RWPE1 (cell line): ENCODE results near the gene PWWP2B.

Experiments
- CTCF ChIA-PET: fragments of 350-600 bp; sonication (Branson Sonifier 250); formaldehyde crosslinking; extraction: SDS; loops from one replicate; lab custom pipeline; 2021; lab: Yijun Ruan, JAX
- POLR2A ChIA-PET: fragments of 400-600 bp; formaldehyde crosslinking; extraction: SDS; loops from one replicate; lab custom pipeline; 2020; ENCODE audit warnings: antibody characterized with exemption; ENCODE audit not compliant: low non-redundant PET; lab: Yijun Ruan, JAX
- DNase-seq: peaks from one replicate; pipeline ENCODE4 v3.0.0; 2012; ENCODE audit warnings: low spot score
- H3K27ac ChIP-seq: fragments of 450-650 bp; 2 replicates; pipeline ENCODE4 v1.5.1; 2017
- TF ChIP-seq, protein P1 (sequence below): fragments of 450-650 bp; conservative IDR thresholded peaks from 2 replicates; pipeline ENCODE4 v1.5.1; 2017; ENCODE audit warnings: low read depth, mild to moderate bottlenecking

The PWWP2B gene

DNA sequence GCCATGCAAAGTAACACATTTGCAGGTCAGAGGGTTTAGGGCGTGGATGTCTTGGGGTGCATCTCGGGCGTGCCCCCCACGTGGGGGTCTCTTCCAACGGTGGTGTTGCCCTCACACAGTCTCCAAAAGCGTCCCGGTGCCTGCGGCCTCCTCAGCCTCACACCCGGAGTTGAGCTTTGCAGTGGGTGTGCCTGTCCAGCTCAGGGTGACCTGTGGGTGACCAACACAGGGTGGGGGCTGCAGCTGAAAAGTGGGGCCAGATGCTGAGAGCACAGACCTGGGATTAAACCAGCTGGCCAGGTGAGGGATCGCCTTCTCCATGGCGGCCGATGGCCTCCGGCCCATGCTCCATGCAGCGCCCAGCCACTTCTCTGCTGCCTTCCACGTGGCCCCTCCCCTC is 63.1 kb downstream of the PWWP2B start:
- CTCF ChIA-PET = interaction anchor here (0.6 to 2.4 kb wide), 5 partner anchors 69 to 176 kb away, joined by 3 to 13 read pairs (median 5); no protein-coding TSS in a partner anchor
- DNase-seq = no peak
- no peak overlapping the region for H3K27ac ChIP-seq
- POLR2A ChIA-PET = no interaction called here
- TF ChIP-seq, protein P1, sequence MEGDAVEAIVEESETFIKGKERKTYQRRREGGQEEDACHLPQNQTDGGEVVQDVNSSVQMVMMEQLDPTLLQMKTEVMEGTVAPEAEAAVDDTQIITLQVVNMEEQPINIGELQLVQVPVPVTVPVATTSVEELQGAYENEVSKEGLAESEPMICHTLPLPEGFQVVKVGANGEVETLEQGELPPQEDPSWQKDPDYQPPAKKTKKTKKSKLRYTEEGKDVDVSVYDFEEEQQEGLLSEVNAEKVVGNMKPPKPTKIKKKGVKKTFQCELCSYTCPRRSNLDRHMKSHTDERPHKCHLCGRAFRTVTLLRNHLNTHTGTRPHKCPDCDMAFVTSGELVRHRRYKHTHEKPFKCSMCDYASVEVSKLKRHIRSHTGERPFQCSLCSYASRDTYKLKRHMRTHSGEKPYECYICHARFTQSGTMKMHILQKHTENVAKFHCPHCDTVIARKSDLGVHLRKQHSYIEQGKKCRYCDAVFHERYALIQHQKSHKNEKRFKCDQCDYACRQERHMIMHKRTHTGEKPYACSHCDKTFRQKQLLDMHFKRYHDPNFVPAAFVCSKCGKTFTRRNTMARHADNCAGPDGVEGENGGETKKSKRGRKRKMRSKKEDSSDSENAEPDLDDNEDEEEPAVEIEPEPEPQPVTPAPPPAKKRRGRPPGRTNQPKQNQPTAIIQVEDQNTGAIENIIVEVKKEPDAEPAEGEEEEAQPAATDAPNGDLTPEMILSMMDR = no peak

DNA sequence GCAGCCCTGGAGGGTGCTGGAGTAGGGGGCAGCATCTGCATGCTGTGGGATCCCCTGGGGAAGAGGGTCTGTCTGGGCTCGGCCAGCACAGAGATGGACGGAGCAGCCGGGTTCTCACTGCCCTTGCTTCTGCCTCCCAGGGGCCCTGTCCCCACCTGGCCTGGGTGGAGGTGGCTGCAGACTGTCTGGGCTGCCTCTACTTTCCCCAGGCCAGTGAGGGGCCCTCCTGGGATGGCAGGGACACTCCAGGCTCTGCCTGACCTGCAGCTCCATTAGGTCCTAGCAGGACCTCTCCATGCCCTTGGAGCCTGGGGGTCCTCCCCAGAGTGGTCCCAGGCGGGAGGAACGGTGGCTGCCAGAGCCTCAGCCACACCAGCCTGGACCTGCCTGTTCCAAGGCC is 63.7 kb downstream of the PWWP2B start:
- ChIA-PET CTCF (interaction anchor here (0.7 to 2.4 kb wide), 3 partner anchors 117 to 178 kb away, joined by 3 to 8 read pairs (median 3); no protein-coding TSS in a partner anchor), POLR2A (no interaction called here)
- DNase-seq = no peak
- TF ChIP-seq, protein P1 = no peak
- no peak overlapping the region for H3K27ac ChIP-seq

DNA sequence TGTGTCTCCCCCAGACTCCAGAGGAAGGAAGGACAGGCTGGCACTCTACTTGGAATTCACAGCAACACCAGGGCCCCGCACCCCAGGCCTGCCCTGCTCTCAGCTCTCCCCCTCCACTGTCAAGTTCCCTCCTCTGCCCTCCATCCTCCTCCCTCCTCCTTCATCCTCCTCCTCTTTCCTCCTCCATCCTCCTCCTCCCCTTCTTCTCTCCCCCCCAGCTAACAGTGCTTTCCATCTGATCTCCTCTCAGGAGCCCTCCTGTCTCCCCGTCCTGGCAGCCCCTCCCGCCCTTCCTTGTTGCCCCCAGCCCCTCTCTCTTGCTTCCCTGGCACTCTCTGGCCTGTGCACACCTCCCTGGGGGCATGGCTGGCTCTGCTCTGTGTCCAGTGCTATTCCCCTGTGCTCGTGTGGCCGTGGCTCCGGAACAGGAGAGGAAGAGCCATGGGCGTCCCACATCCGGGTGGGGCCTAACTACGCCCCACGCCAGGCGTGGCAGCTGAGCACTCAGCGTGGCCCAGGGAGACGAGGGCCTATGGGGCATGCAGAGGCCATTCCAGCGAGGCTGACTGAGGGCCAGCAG is 64.2 kb downstream of the PWWP2B start:
- no peak for DNase-seq
- TF ChIP-seq, protein P1 = no peak
- ChIA-PET POLR2A (no interaction called here), CTCF (interaction anchor here (0.6 to 0.7 kb wide), 4 partner anchors 74 to 178 kb away, joined by 3 to 4 read pairs (median 3); no protein-coding TSS in a partner anchor)
- no peak overlapping the region for H3K27ac ChIP-seq

DNA sequence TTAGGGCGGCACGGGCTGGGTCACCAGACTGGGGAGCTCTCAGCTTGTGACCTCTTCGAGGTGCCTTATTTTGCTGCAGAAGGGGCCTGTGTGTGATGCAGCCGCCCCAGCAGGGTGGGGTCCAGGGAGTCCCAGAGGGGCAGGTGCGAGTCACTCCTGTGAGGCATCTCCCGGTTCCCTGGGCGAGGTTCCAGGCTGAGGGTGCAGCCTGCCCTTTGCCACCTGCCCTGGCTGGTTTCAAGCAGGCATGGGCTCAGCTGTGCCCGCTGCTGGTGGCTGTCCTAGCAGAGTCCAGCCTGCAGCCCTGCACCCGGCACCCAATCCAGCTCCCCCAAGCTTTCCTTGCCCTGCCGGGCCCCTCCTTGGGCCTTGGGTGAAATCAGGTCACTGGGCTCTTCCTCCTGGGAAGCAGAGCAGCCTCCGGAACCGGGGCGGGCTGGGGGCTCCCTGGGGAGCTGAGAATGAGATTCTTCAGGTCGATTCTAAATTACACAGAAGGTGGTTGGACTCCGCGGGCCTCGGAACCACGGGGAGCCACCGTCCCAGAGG is 64.8 kb downstream of the PWWP2B start:
- ChIA-PET POLR2A (no interaction called here), CTCF (interaction anchor here (0.6 to 1.1 kb wide), 3 partner anchors 31 to 177 kb away, joined by 3 to 4 read pairs (median 4); no protein-coding TSS in a partner anchor)
- H3K27ac ChIP-seq = no peak overlapping the region
- no peak for DNase-seq
- TF ChIP-seq, protein P1 = no peak

DNA sequence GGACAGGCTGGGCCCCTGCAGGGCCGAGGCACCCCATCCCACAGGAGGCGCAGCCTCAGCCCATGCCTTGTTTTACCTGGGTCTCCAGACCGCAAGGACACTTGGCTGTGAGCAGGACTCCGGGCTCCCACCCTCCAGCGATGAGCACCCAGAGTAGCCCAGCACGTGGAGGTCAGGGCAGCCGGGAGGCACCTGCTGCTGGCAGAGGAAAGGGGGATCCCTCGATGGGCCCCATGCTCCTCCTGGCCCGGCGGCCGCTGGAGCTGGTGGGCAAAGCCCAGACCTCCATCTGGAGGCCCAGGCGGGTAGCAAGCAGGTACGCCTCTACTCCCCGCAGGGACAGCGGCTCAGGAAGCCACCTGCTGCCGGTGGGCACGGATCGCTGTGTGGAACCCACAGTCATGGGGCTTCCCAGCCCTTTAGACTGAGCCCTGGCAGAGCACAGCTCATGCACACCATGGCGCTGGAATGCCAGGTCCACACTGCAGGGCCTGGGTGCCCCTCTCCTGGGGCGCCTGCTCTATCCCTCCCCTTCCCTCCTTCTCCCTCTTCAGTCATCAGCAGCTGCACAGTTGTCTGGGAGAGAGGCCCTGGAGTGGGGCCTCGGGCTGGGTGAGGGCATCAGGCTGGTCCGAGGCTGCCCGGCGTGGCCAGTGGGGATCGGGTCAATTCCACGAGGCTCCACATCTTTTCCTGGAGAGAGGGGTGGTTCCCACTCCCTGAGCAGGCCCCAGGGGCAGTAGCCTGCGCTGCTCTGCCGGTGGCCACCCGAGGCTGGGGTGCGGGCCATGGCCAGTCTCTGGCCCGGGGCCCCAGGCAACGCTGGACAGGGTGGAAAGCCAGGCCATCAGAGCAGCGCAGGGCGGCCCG is 65.7 kb downstream of the PWWP2B start:
- POLR2A ChIA-PET = no interaction called here
- H3K27ac ChIP-seq = no peak overlapping the region
- no peak for DNase-seq
- CTCF ChIA-PET = interaction anchor here (1.1 to 1.5 kb wide), 2 partner anchors 30 to 168 kb away, joined by 4 to 5 read pairs; no protein-coding TSS in a partner anchor
- TF ChIP-seq, protein P1 = no peak
